Measurements from ENCODE around the gene MAPK8IP3.

The MAPK8IP3 gene

GRCh38 chr16:1818204-1818872, 112.3 kb downstream of the MAPK8IP3 start:
- no peak for DNase-seq

- DNase-seq, result no peak
Observed at GRCh38 chr16:1818873-1819525, 113.0 kb downstream of the MAPK8IP3 start.

- no peak for DNase-seq
Observed at GRCh38 chr16:1819611-1820010, 113.6 kb downstream of the MAPK8IP3 start.

Measured in fibroblast of skin of right quadriceps (primary cell).